ENCODE measurements around the gene TUNAR.

- TF ChIP-seq CTCF (conservative IDR thresholded peaks at IDR 0.05; ENCODE audit: low read length) (no peak), EZH2phosphoT487 (IDR thresholded peaks at IDR 0.05; ENCODE audit: borderline replicate concordance) (no peak)
Observed at GRCh38 chr14:95951359-95951758, 74.7 kb downstream of the TUNAR start.

Data from Loucy (cell line).